Naive thymus-derived CD8-positive, alpha-beta T cell (primary cell): ENCODE measurements around the gene BBOF1. TPM values are rescaled to one million over a fixed set of nuclear protein-coding genes. Genes with fewer than 3 reads are reported as not detected.

Source experiments
- ATAC-seq, 2 donors: fragments of 150-1000 bp; cut with Tn5 transposase in 1 of 2; sonication (Bioruptor Pico), chemical (Tn5 transposase) in 1 of 2; 1 replicate in 1 of 2; 2 replicates in 1 of 2; pipeline ENCODE4 v1.10.0; 2021; ENCODE audit warnings: mild to moderate bottlenecking in 2 of 2, moderate library complexity in 2 of 2
- POLR2A ChIA-PET: fragments of 350-600 bp; sonication (Branson Sonifier 250); formaldehyde crosslinking; loops from one replicate; lab custom pipeline; 2021; ENCODE audit warnings: antibody characterized with exemption; lab: Charles Lee
- DNase-seq, 10 donors: peaks; one replicate each; pipeline versions ENCODE4 v3.0.0 to v3.0.0-alpha.2; 2020 to 2022
- H3K27ac Mint-ChIP-seq, 10 donors: one replicate each; pipeline ENCODE4 v1.8.0; 2020 to 2022; ENCODE audit warnings: mild to moderate bottlenecking in 10 of 10, mixed read lengths in 10 of 10, moderate library complexity in 4 of 10, inconsistent platforms in 1 of 10
- H3K27me3 Mint-ChIP-seq, 5 donors: one replicate each; pipeline ENCODE4 v1.8.0; 2021 to 2022; ENCODE audit warnings: mixed read lengths in 5 of 5
- H3K36me3 Mint-ChIP-seq, 3 donors: one replicate each; pipeline ENCODE4 v1.8.0; 2020 to 2022; ENCODE audit warnings: mixed read lengths in 3 of 3, mild to moderate bottlenecking in 2 of 3, inconsistent platforms in 1 of 3
- H3K4me1 Mint-ChIP-seq, 4 donors: one replicate each; pipeline ENCODE4 v1.8.0; 2021 to 2022; ENCODE audit warnings: mixed read lengths in 4 of 4
- H3K4me3 Mint-ChIP-seq, 10 donors: one replicate each; pipeline ENCODE4 v1.8.0; 2020 to 2022; ENCODE audit warnings: mild to moderate bottlenecking in 10 of 10, mixed read lengths in 10 of 10, moderate library complexity in 6 of 10, inconsistent platforms in 1 of 10
- H3K9me3 Mint-ChIP-seq, 9 donors: one replicate each; pipeline ENCODE4 v1.8.0; 2020 to 2022; ENCODE audit warnings: mixed read lengths in 9 of 9, mild to moderate bottlenecking in 3 of 9, inconsistent platforms in 1 of 9, moderate library complexity in 1 of 9
- polyA plus RNA-seq, 3 donors: library from polyadenylated mRNA; unstranded; fragments of 300-500 nt; fragmentation: Illumina TruSeq; gene quantifications; one replicate each; pipeline ENCODE4 v1.2.3, GENCODE V29; 2021
- total RNA-seq, 8 experiments: library from RNA in 2 of 8; stranded (reverse) in 2 of 8; gene quantifications; one replicate each; pipeline ENCODE4 v1.2.3 and lab custom pipeline; 2021 to 2026

The BBOF1 gene
- total and polyA plus RNA-seq, 5 experiments from 2014 or later, result 3.0 to 9.4 (median 3.8) TPM

DNA sequence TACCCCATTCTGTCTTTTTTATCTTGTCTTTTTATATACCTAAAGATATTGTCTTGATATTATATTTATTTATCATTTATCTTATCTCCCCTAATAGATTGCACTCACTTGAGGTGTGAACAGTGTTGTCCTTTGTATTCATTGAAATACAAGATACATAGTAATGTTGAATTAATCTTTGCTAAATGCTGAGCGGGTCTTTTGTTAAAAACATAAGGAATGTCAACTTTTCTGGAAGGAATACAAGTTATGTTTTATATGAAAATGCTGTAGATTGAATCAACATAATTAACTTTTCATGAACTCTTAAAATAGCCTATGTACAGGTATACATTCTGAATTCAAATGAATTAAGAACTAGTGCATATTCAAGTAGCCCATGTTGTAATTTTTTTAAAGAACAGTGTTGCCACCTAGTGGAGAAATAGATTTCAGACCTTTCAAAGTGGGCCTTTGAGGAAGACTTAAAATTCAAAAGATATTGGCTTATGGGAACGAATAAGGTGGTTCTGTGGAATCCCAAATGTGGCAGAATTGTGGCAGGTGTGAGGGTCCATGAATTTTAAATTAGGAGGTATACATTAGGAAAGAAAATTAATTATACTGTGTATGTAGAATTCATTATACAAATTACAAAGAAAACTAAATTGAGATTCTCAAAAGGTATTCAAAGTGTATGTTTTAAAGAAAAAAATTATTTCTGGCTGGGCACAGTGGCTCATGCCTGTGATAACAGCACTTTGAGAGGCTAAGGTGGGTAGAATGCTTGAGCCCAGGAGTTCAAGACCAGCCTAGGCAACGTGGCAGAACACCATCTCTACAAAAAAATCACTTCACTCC is 19.1 kb downstream of the BBOF1 start:
- H3K4me1 Mint-ChIP-seq, result no peaks in the 10 kb centered on the region
- ATAC-seq (peak; percentile 46 to 63), DNase-seq (peak in 4 of 10 donors; percentile 8 to 59 (median 48))
- H3K36me3 Mint-ChIP-seq, result peaks cover 0 to 4% (median 1%) of the 10 kb centered on the region in 3 donors
- H3K4me3 Mint-ChIP-seq, result no peak overlapping the region
- H3K27ac Mint-ChIP-seq, result no peak overlapping the region
- POLR2A ChIA-PET, result no interaction called here
- no peaks in the 10 kb centered on the region for H3K9me3 Mint-ChIP-seq
- H3K27me3 Mint-ChIP-seq, result no peaks in the 10 kb centered on the region

DNA sequence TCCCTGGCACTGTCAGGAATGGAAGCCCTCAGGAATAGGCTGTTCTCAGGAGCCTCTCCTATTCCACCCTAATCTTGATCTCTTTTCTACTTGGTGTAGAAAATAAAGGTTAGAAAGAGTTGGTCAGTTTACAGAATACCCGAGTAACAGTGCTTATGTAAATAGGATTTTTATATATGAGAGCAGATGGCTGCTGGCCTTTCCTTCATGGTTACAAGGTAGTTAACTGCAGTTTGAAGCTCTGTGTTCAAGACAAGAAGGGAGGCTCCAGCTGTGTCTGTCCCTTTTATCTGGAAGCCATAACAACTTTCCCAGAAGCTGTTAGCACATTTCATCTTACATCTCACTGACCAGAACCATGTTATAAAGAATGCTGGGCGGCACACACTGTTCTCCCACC is 23.1 kb downstream of the BBOF1 start:
- Mint-ChIP-seq H3K4me3 (no peak overlapping the region), H3K27me3 (no peaks in the 10 kb centered on the region), H3K9me3 (no peaks in the 10 kb centered on the region), H3K27ac (peak overlapping the region in 2 of 10 donors; percentile 15 to 50), H3K4me1 (no peaks in the 10 kb centered on the region), H3K36me3 (peaks cover 0 to 7% (median 5%) of the 10 kb centered on the region in 3 donors)
- no peak for ATAC-seq
- no peak for DNase-seq
- POLR2A ChIA-PET, result no interaction called here

DNA sequence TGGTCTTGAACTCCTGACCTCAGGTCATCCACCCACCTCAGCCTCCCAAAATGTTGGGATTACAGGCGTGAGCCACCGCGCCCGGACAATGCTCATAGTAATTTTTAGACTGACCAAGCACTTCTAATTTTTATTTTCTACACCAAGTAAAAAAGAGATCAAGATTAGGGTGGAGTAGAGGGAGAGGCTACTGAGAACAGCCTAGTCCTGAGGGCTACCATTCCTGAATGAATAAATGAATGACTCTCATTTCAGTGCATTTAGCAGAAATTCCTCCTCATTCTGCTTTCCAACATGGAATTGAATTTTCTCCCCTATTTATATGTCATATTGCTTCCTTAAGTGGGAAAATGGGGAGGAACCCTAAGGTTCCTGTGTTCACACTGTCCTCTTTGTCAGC is 26.4 kb downstream of the BBOF1 start:
- no peaks in the 10 kb centered on the region for H3K9me3 Mint-ChIP-seq
- H3K27me3 Mint-ChIP-seq, result no peaks in the 10 kb centered on the region
- H3K27ac Mint-ChIP-seq, result no peak overlapping the region
- no peak for ATAC-seq
- peaks cover 0 to 9% (median 4%) of the 10 kb centered on the region in 3 donors for H3K36me3 Mint-ChIP-seq
- peaks cover 0 to 4% (median 0%) of the 10 kb centered on the region in 4 donors for H3K4me1 Mint-ChIP-seq
- H3K4me3 Mint-ChIP-seq, result no peak overlapping the region
- no peak for DNase-seq
- POLR2A ChIA-PET, result no interaction called here

DNA sequence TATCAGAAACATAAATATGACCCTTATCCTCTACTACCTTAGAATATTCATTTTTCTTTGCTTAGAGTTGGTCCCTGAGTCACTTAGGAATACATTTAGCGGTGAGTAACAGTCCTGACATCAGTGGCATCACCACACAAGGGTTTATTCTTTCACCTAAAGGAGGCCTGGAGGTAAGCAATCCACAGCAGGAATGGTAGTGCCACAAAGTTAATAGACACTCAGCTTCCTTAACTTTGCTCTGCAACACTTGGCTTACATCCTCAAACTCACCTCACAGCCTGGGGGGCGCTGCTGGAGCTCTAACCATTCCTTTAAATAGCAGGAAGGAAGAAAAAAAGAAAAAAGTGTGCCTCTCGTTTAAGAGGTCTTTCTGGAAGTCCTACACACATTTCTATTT is 29.1 kb downstream of the BBOF1 start:
- no peaks in the 10 kb centered on the region for H3K27me3 Mint-ChIP-seq
- H3K4me3 Mint-ChIP-seq, result no peak overlapping the region
- DNase-seq, result no peak
- POLR2A ChIA-PET, result no interaction called here
- no peaks in the 10 kb centered on the region for H3K9me3 Mint-ChIP-seq
- peak overlapping the region in 1 of 10 donors; percentile 25 for H3K27ac Mint-ChIP-seq
- H3K4me1 Mint-ChIP-seq, result peaks cover 0 to 4% (median 0%) of the 10 kb centered on the region in 4 donors
- ATAC-seq, result no peak
- peaks cover 0 to 6% (median 4%) of the 10 kb centered on the region in 3 donors for H3K36me3 Mint-ChIP-seq

DNA sequence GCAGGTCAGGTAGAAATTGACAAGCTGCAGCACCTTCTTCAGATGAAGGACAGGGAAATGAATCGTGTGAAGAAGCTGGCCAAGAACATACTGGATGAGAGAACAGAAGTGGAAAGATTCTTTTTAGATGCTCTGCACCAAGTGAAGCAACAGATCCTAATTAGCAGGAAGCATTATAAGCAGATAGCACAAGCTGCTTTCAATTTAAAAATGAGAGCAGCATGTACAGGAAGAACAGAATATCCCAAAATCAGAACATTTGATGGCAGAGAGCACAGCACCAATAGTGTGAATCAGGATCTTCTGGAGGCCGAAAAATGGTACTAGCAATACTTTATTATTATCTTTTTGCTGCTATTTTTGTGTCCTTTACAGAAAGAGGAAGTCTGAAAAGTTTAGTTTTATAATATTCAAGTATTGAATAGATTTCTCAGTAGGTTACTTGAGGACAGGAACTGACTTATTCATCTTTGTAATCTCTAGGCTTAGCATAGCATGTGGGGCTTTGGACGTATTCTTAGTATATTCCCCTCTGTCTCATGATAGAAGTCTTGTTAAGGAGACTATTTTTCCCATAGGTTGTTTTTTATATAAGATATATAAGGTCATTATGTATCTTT is 30.8 kb downstream of the BBOF1 start:
- POLR2A ChIA-PET, result no interaction called here
- ATAC-seq (no peak), DNase-seq (no peak)
- H3K27me3 Mint-ChIP-seq, result no peaks in the 10 kb centered on the region
- H3K9me3 Mint-ChIP-seq, result no peaks in the 10 kb centered on the region
- peaks cover 0 to 6% (median 4%) of the 10 kb centered on the region in 3 donors for H3K36me3 Mint-ChIP-seq
- peaks cover 0 to 4% (median 0%) of the 10 kb centered on the region in 4 donors for H3K4me1 Mint-ChIP-seq
- peak overlapping the region in 1 of 10 donors; percentile 9 for H3K27ac Mint-ChIP-seq
- H3K4me3 Mint-ChIP-seq, result no peak overlapping the region

DNA sequence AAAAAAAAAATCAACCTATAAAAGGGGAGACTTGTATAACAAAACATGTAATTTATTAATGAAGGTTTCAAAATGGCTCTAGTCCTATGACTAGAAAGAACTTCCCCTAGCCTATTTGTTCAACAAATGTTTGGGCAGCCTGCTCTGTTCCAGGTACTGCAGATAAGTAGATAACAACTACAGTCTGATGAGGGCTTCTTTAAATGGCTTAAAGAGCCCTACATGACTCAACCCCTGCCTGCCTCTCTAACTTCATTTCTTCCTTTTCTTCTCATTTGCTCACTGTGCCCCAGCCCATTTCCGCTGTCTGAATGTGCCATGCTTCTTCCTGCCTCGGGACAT is 43.6 kb downstream of the BBOF1 start:
- Mint-ChIP-seq H3K4me3 (no peak overlapping the region), H3K36me3 (peaks cover 0 to 94% (median 31%) of the 10 kb centered on the region in 3 donors), H3K27ac (no peak overlapping the region), H3K9me3 (no peaks in the 10 kb centered on the region), H3K4me1 (no peaks in the 10 kb centered on the region), H3K27me3 (no peaks in the 10 kb centered on the region)
- ATAC-seq (no peak), DNase-seq (no peak)
- POLR2A ChIA-PET, result interaction anchor here (0.7 kb wide), 1 partner anchor 177 kb away, joined by 3 read pairs; no protein-coding TSS in a partner anchor

DNA sequence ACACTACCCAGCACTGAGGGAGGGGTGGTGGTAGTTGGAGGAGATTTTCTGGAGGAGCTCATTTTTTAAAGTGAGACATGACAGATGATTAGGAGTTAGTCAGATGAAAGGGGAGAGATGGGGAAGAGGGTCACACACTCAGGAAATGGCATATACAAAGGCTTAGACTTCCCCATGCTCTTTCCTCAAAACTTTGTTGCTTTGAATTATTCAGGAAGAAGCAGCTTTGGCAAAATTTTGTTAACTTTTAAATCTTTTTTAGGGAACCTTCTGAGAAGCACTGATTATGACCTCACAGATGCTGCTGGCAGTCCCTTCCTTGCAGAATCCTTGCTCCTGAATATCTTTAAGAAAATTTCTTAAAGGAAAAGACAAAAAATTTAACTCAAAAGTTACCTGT is 45.3 kb downstream of the BBOF1 start:
- Mint-ChIP-seq H3K36me3 (peaks cover 0 to 91% (median 33%) of the 10 kb centered on the region in 3 donors), H3K4me3 (no peak overlapping the region), H3K4me1 (no peaks in the 10 kb centered on the region), H3K27me3 (no peaks in the 10 kb centered on the region), H3K9me3 (no peaks in the 10 kb centered on the region), H3K27ac (no peak overlapping the region)
- no peak for ATAC-seq
- POLR2A ChIA-PET, result interaction anchor here (1.0 kb wide), 1 partner anchor 9 kb away, joined by 3 read pairs; no protein-coding TSS in a partner anchor
- DNase-seq, result no peak

DNA sequence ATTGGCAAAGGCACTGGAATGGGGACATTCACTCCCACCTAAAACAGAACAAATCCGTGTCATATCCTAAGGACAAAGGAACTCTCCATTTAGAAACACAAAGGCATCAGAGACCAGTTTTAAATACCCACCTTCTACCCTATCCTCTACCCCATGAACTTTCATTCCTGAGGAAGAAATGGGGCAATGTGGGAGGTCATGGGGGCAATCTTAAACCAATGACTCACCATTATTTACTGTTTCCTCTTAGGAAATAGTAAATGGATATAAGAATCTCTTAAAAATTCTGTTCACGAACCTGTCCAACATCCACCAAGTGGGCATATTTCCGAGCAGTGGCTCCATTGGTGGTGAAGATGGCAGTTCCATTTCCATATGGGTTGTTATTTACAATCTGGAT is 45.7 kb downstream of the BBOF1 start:
- POLR2A ChIA-PET, result interaction anchor here (1.0 kb wide), 1 partner anchor 8 kb away, joined by 3 read pairs; no protein-coding TSS in a partner anchor
- no peak overlapping the region for H3K27ac Mint-ChIP-seq
- no peaks in the 10 kb centered on the region for H3K9me3 Mint-ChIP-seq
- no peak overlapping the region for H3K4me3 Mint-ChIP-seq
- no peaks in the 10 kb centered on the region for H3K4me1 Mint-ChIP-seq
- peaks cover 0 to 90% (median 33%) of the 10 kb centered on the region in 3 donors for H3K36me3 Mint-ChIP-seq
- ATAC-seq (no peak), DNase-seq (no peak)
- H3K27me3 Mint-ChIP-seq, result no peaks in the 10 kb centered on the region

DNA sequence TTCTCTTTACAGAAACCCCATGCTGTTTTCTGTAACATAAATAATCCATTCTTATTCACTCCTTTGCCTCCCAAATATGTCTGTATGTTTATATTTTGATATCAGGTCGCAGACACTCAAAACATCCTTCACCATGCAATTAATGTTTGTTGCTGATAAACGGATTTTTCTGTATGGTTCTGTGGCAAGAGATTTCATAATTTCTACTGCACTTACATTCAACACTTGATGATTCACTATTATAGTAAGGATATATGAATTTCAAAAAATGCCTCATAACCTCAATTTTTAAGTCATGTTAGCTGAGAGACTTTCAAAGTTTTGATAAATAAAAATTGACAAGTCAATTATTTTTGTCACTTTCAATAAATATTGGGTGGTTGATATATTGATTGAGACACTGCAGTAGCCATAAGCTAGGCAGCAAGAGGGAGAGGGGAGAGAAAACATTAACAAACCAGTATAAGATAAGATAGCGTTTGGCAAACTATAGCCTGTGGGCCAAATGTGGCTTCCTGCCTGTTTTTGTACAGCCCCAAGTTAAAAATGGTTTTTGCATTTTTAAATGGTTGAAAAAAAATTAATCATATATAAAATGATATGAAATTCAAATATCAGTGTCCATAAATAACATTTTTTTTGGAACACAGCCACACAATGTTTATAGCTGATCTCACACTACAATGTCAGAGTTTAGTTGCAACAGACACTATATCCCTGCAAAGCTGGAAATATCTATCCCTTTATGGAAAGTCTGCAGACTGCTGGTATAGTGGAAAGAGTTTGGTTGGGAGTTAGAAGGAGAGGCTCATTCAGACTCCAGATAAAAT is 46.8 kb downstream of the BBOF1 start:
- no peaks in the 10 kb centered on the region for H3K27me3 Mint-ChIP-seq
- POLR2A ChIA-PET, result no interaction called here
- DNase-seq (no peak), ATAC-seq (no peak)
- no peak overlapping the region for H3K27ac Mint-ChIP-seq
- H3K36me3 Mint-ChIP-seq, result peaks cover 0 to 90% (median 31%) of the 10 kb centered on the region in 3 donors
- H3K9me3 Mint-ChIP-seq, result no peaks in the 10 kb centered on the region
- H3K4me3 Mint-ChIP-seq, result no peak overlapping the region
- no peaks in the 10 kb centered on the region for H3K4me1 Mint-ChIP-seq

DNA sequence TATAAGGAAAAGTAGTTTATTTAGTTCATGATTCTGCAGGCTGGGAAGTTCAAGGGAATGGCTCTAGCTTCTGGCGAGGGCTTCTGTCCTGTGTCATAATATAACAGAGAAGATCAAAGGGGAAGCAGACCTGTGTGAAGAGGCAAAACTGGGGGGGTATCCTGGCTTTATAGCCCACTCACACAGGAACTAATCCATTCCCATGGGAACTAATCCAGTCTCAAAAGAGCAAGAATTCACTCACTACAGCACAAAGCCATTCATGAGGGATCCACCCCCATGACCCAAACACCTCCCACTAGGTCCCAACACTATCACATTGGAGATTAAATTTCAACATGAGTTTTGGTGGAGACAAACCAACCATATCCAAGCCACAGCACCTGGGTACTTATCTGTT is 58.3 kb downstream of the BBOF1 start:
- Mint-ChIP-seq H3K27me3 (no peaks in the 10 kb centered on the region), H3K9me3 (no peaks in the 10 kb centered on the region), H3K27ac (no peak overlapping the region), H3K4me3 (no peak overlapping the region), H3K4me1 (peaks cover 0 to 12% (median 3%) of the 10 kb centered on the region in 4 donors), H3K36me3 (peaks cover 0 to 16% (median 2%) of the 10 kb centered on the region in 3 donors)
- ATAC-seq (no peak), DNase-seq (no peak)
- POLR2A ChIA-PET, result no interaction called here

DNA sequence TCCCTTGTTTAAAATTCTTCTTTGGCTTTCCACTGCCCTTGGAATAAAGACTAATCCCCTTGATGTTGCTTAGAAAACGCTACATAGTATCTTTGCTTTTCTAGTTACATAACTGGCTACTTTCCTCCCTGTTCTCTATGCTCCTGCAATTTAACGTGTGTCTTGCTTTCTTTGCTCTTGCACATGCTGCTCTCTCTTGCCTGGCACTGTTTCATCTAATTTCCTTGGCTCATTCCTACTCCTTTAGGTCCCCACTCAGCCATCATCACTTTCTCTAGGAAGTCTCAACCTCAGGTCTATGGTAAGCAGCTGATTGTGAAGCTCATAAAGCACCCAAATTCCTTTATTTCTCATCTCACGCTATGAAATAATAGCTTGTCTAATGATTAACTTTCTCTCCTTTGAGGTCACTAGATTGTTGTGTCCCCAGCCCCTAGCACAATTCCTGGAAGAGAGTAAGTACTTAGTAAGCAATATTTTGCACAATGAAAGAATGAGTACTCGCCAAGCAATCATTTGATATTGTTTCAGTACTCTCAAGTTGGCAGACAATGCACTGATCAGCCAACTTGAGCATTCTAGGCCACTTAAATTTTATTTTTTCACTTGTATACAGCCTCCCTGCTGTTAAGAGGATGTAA is 61.8 kb downstream of the BBOF1 start:
- DNase-seq (no peak), ATAC-seq (no peak)
- POLR2A ChIA-PET, result interaction anchor here (0.6 kb wide), 1 partner anchor 455 kb away, joined by 5 read pairs; no protein-coding TSS in a partner anchor
- Mint-ChIP-seq H3K27me3 (peaks cover 0 to 2% (median 0%) of the 10 kb centered on the region in 5 donors), H3K4me1 (peaks cover 18 to 40% (median 25%) of the 10 kb centered on the region in 4 donors), H3K36me3 (peaks cover 0 to 2% (median 0%) of the 10 kb centered on the region in 3 donors), H3K27ac (no peak overlapping the region), H3K4me3 (no peak overlapping the region), H3K9me3 (no peaks in the 10 kb centered on the region)

DNA sequence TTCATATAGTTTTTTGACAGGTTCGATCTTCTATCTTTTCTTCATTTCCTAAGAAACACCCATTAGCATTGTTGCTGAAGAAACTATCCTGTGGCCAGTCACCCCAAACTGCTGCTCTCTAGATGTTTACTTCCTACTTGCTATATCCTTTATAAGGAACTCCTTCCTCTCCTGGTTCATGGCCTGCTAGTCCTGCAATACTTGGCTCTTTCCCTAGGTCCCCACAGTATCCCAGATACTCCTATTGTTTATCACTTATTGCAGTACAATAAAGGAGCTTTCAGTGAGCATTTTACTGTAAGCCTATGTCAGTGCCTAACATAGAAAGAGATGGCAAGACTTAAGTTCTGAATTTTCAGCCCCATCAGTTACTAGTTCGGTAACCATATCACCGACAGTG is 62.3 kb downstream of the BBOF1 start:
- H3K27me3 Mint-ChIP-seq, result peaks cover 0 to 2% (median 0%) of the 10 kb centered on the region in 5 donors
- H3K4me1 Mint-ChIP-seq, result peaks cover 18 to 41% (median 29%) of the 10 kb centered on the region in 4 donors
- ATAC-seq (no peak), DNase-seq (no peak)
- no peak overlapping the region for H3K27ac Mint-ChIP-seq
- H3K9me3 Mint-ChIP-seq, result no peaks in the 10 kb centered on the region
- no peak overlapping the region for H3K4me3 Mint-ChIP-seq
- POLR2A ChIA-PET, result interaction anchor here (0.6 kb wide), 1 partner anchor 1299 kb away, joined by 3 read pairs; no protein-coding TSS in a partner anchor
- H3K36me3 Mint-ChIP-seq, result peaks cover 0 to 2% (median 0%) of the 10 kb centered on the region in 3 donors
